ENCODE results near the gene NINJ2.

NINJ2 gene

GRCh38 chr12:666066-666465, 2.8 kb upstream of the NINJ2 start:
- no peak for TF ChIP-seq CTCF (IDR thresholded peaks at IDR 0.05)

GRCh38 chr12:664779-665092, 1.5 kb upstream of the NINJ2 start:
- no peak for TF ChIP-seq CTCF (IDR thresholded peaks at IDR 0.05)

GRCh38 chr12:664075-664778, 982 bp upstream of the NINJ2 start:
- no peak for TF ChIP-seq CTCF (IDR thresholded peaks at IDR 0.05)

GRCh38 chr12:662566-663292, 516 bp downstream of the NINJ2 start:
- TF ChIP-seq CTCF (IDR thresholded peaks at IDR 0.05), result no peak

- TF ChIP-seq CTCF (IDR thresholded peaks at IDR 0.05), result no peak
These were observed 1.3 kb downstream of the NINJ2 start for GRCh38 chr12:661720-662486.

- TF ChIP-seq CTCF (IDR thresholded peaks at IDR 0.05), result no peak
These were observed 4.1 kb downstream of the NINJ2 start for GRCh38 chr12:659090-659683.

- no peak for TF ChIP-seq CTCF (IDR thresholded peaks at IDR 0.05)
These were observed 12.3 kb downstream of the NINJ2 start for GRCh38 chr12:650983-651382.
